Karpas-422 (cell line): Measurements from ENCODE around the gene TMCC2. TPM values are rescaled to one million over a fixed set of nuclear protein-coding genes. Genes with fewer than 3 reads are reported as not detected.

Source experiments
- DNase-seq: peaks from one replicate; pipeline ENCODE4 v3.0.0-alpha.2; 2015
- H2AFZ ChIP-seq: fragments of 200-600 bp; sonication (generic); 2 replicates; pipeline ENCODE4 v1.6.1; 2014; ENCODE audit warnings: antibody characterized with exemption, low read length, mixed read lengths
- H3K27ac ChIP-seq: fragments of 200-600 bp; sonication (generic); 2 replicates; pipeline ENCODE4 v1.5.1; 2014; ENCODE audit warnings: mild to moderate bottlenecking, low read length, moderate library complexity
- H3K27me3 ChIP-seq: fragments of 200-600 bp; sonication (generic); 2 replicates; pipeline ENCODE4 v1.6.1; 2014; ENCODE audit warnings: low read length, mixed read lengths
- H3K36me3 ChIP-seq: fragments of 200-600 bp; sonication (generic); 2 replicates; pipeline ENCODE4 v1.6.1; 2014; ENCODE audit warnings: low read length, mixed read lengths; ENCODE audit not compliant: insufficient read depth
- H3K4me1 ChIP-seq: fragments of 200-600 bp; sonication (generic); 2 replicates; pipeline ENCODE4 v1.6.1; 2014; ENCODE audit warnings: mild to moderate bottlenecking, low read length, mixed read lengths
- H3K4me2 ChIP-seq: fragments of 200-600 bp; sonication (generic); 2 replicates; pipeline ENCODE4 v1.6.1; 2014; ENCODE audit warnings: low read length, low read depth, mild to moderate bottlenecking; ENCODE audit not compliant: poor library complexity, severe bottlenecking
- H3K4me3 ChIP-seq: fragments of 200-600 bp; sonication (generic); 2 replicates; pipeline ENCODE4 v1.5.1; 2014; ENCODE audit warnings: mild to moderate bottlenecking, antibody characterized with exemption, low read length, mixed read lengths
- H3K79me2 ChIP-seq: fragments of 200-600 bp; sonication (generic); 2 replicates; pipeline ENCODE4 v1.6.1; 2014; ENCODE audit warnings: mild to moderate bottlenecking, low read length, mixed read lengths
- H3K9ac ChIP-seq: fragments of 200-600 bp; sonication (generic); 2 replicates; pipeline ENCODE4 v1.6.0; 2014; ENCODE audit warnings: low read length
- H3K9me2 ChIP-seq: fragments of 200-600 bp; sonication (generic), shearing (Covaris generic); replicated peaks from 2 replicates; pipeline ENCODE4 v1.6.0; 2014; ENCODE audit warnings: mild to moderate bottlenecking, low read length, moderate library complexity; ENCODE audit not compliant: insufficient read depth
- H3K9me3 ChIP-seq: fragments of 300-700, 200-600 bp; sonication (generic); 2 replicates; pipeline ENCODE4 v1.6.1; 2014; ENCODE audit warnings: low read length, mixed read lengths
- H4K20me1 ChIP-seq: fragments of 200-600 bp; sonication (generic); 2 replicates; pipeline ENCODE4 v1.6.1; 2014; ENCODE audit warnings: mild to moderate bottlenecking, antibody characterized with exemption, low read length, low read depth; ENCODE audit not compliant: insufficient read depth
- total RNA-seq: library from RNA; depleted of rRNA; stranded (reverse); fragments of >200 nt; shearing (Covaris generic); gene quantifications from 2 replicates; pipeline ENCODE4 v1.2.3, GENCODE V29; 2014; ENCODE audit warnings: low replicate concordance; rRNA removed

Gene TMCC2
- total RNA-seq, 1 experiment from 2014 or later: 0.89 TPM

DNA sequence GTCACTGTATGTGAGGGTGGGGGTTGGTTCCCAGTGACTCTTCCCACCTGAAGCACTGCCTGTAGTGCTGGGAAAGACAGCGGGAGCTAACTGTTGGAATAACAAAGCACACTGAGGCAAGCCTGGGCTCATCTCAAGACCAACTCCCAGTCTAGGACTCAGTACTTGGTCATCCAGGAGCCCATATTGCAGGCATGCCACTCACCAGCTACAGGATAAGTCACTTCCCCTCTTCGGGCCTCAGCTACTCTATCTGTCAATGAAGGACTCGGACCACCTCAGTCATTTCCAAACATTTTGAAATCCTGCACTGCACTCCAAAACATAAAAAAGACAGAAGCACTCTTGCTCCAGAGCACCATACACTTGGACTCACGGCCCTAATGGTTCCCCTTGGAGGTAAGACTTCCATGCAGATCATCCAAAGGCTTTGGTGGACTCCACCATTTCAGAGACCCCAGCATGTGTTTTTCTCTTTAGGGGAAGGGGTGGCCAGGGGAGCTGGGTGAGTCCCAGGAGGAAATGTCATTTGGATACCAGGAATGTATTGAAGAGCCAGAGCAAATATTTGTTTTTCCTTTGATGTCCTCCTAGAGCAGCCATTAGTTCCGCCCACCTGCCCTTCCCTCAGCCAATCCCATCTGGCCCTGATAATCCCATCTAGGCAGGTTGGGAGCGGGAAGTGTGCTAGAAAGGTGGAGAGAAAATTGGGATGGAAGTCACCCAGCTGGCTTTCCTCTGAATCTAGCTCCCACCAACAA is 90.7 kb downstream of the TMCC2 start:
- Histone ChIP-seq H3K9ac (no peak overlapping the region), H3K27ac (no peak overlapping the region), H3K79me2 (no peaks in the 10 kb centered on the region), H3K4me3 (no peak overlapping the region), H3K4me2 (no peak overlapping the region), H3K4me1 (peaks cover 20% of the 10 kb centered on the region), H4K20me1 (no peaks in the 10 kb centered on the region), H3K36me3 (no peaks in the 10 kb centered on the region), H3K9me3 (no peaks in the 10 kb centered on the region), H3K27me3 (no peaks in the 10 kb centered on the region; the same call in 1 of the 2 replicates), H3K9me2 (no peaks in the 10 kb centered on the region), H2AFZ (no peak overlapping the region)
- no peak for DNase-seq

DNA sequence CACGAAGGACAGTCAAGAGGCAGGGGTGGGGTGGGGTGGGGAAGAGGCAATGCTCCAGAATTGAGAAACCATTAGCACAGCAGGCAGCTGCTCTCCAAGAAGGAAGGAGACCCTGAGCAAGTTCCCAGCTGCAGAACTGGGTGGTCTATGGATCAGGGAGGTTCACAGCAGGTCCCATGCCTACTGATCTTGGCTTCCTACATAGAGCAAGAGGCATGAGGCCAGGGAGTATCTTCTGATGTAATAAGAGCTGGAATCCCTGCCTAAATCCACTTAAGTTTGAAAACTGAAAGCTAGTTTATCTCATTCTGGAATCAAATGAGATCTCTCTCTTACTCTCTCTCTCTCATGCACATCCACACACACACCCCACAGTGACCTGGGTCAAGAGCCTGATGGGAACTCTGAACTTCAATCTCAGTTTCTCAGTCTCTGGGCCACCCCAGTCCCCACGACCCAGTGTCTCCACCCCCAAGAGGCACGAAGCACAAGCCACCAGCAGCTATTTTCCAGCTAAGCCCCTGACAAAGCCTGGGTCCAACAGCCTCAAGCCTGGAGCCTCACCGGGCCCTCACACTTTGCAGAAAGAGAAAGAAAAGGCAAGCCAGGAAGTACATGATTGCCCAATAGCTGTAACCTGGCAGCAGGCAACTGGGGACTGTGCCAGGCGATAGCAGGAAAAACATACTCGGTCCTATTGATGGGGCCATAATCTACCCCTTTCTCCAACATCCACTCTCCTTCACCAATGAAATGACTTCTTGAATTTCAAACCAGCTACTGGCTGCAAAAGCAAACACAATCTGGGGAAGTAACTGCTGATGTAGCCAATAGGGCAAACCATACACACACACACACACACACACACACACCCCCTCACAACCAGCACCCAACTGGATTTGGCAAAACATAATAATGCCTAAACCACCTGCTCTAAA is 91.6 kb downstream of the TMCC2 start:
- H3K79me2 ChIP-seq: no peaks in the 10 kb centered on the region
- no peak overlapping the region for H3K27ac ChIP-seq

DNA sequence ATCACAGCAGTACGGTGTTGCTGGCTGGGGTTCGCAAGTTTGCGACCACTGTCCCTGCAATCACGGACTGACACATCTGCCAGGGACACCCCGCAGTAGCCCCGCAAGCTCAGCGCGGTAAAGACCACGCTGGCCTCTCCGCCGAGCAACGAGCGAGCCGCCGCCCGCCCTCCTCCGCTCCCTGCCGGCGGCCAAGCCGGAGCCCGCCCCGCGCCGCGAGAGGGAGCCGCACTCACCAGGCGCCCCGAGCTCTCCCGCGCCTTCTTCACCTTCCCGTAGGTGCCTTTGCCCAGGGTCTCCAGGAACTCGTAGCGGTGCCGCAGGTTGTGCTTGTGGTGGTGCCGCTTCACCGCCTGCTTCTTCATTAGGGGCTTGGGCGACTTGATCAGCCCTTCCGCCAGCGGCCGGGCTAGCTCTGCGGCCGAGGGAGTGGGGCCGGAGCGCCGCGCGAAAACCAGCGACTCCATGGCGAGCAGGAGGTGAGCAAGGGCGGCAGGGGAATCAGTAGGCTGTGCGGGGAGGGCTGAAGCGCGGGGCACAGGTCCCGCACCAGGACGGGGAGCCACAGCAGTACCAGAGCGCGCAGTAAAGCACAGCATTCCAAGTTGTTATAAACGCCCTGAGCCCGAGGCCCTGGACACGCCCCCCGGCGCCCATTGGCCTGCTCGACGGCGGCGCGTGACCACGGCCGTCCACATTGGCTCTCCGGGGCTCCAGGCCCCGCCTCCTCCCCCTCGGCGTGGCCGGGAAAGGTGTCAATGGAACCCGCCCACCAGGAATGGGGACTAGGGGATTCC is 93.6 kb downstream of the TMCC2 start, which contains the start of gene NUAK2:
TSS of gene NUAK2 (minus strand) at position 584 of the 797 bp plus-strand sequence. CDS start at position 467, 117 bp downstream.
- peak within 1 kb of the TSS; percentile 55 for H3K9ac ChIP-seq
- H3K4me3 ChIP-seq: peak within 1 kb of the TSS; percentile 53; the same call in 1 of the 2 replicates
- H3K27me3 ChIP-seq: no peaks in the 10 kb centered on the region; the same call in 1 of the 2 replicates
- H3K9me3 ChIP-seq: no peaks in the 10 kb centered on the region
- H3K4me1 ChIP-seq: peaks cover 7% of the 10 kb centered on the region
- no peaks in the 10 kb centered on the region for H4K20me1 ChIP-seq
- H3K4me2 ChIP-seq: peak within 1 kb of the TSS; percentile 67
- no peaks in the 10 kb centered on the region for H3K79me2 ChIP-seq
- peak; percentile 48 for DNase-seq
- H3K27ac ChIP-seq: no peak within 1 kb of the TSS
- no peaks in the 10 kb centered on the region for H3K36me3 ChIP-seq
- 0 out of 2 replicates have a peak within 1 kb of the TSS, but pooled peaks have one; percentile 84 for H2AFZ ChIP-seq
- no peaks in the 10 kb centered on the region for H3K9me2 ChIP-seq

More for the DNA sequence above, 91.6 kb downstream of the TMCC2 start:
- Histone ChIP-seq H3K36me3 (no peaks in the 10 kb centered on the region), H3K4me1 (peaks cover 10% of the 10 kb centered on the region), H3K9me3 (no peaks in the 10 kb centered on the region), H4K20me1 (no peaks in the 10 kb centered on the region), H3K9ac (no peak overlapping the region), H3K4me2 (no peak overlapping the region), H3K9me2 (no peaks in the 10 kb centered on the region), H3K27me3 (no peaks in the 10 kb centered on the region; the same call in 1 of the 2 replicates), H2AFZ (no peak overlapping the region), H3K4me3 (no peak overlapping the region)
- no peak for DNase-seq

DNA sequence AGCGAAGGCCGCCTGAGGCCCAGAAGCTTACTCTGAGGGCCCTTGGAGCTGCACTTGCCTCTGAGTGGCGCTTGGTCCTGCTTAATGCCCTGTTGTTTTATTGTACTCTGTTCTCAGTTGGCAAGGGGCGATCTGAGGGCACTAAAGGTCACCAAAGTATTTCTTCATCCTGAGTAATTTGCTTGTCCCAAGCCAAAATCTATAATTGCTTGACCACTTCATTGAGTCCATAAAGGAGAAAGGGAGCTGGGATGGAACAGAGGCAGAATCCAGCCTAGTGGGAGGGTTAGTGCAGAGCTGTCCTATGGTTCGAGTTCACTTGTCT is 94.2 kb downstream of the TMCC2 start:
- H3K9ac ChIP-seq: no peak overlapping the region
- no peaks in the 10 kb centered on the region for H3K9me2 ChIP-seq
- no peaks in the 10 kb centered on the region for H4K20me1 ChIP-seq
- no peak for DNase-seq
- H3K27me3 ChIP-seq: no peaks in the 10 kb centered on the region; the same call in 1 of the 2 replicates
- H3K4me3 ChIP-seq: no peak overlapping the region
- peak overlapping the region; percentile 67 for H3K4me2 ChIP-seq
- H3K9me3 ChIP-seq: no peaks in the 10 kb centered on the region
- H3K4me1 ChIP-seq: peaks cover 7% of the 10 kb centered on the region
- no peak overlapping the region for H3K27ac ChIP-seq
- no peak overlapping the region for H2AFZ ChIP-seq
- H3K36me3 ChIP-seq: no peaks in the 10 kb centered on the region
- H3K79me2 ChIP-seq: no peaks in the 10 kb centered on the region

Other genes with a start within 250 kb of the TMCC2 start
- gene CNTN2, start 184.7 kb upstream of the TMCC2 start, total RNA-seq: not detected in 2 replicates
- 1.7 and 2.2 TPM in 2 replicates for gene TMEM81, start 143.5 kb upstream of the TMCC2 start, total RNA-seq
- gene RBBP5, start 106.0 kb upstream of the TMCC2 start, total RNA-seq: 15.2 and 15.8 TPM in 2 replicates
- 1.5 and 1.6 TPM in 2 replicates for gene DSTYK, start 16.2 kb upstream of the TMCC2 start, total RNA-seq
- 1.4 TPM in 2 replicates for gene NUAK2, start 93.8 kb downstream of the TMCC2 start, total RNA-seq
- gene KLHDC8A, start 129.0 kb downstream of the TMCC2 start, total RNA-seq: not detected in 2 replicates
- gene LEMD1, start 194.1 kb downstream of the TMCC2 start, total RNA-seq: not detected in 2 replicates
- gene BLACAT1, start 228.1 kb downstream of the TMCC2 start, total RNA-seq: not detected in 2 replicates